Aorta (tissue), 5 donors: Measurements from ENCODE around the gene RASD2. TPM values are rescaled to one million over a fixed set of nuclear protein-coding genes. Genes with fewer than 3 reads are reported as not detected.
"Not testable (repeated sequence)": the region's sequence is repeated elsewhere in the genome, so short reads cannot be mapped to it uniquely, and the experiment has no call there.

Experiments
- ATAC-seq: fragments of 200-7000 bp; cut with Tn5 transposase; one replicate; pipeline ENCODE4 v1.9.1; 2022; ENCODE audit warnings: moderate library complexity; ENCODE audit not compliant: low FRiP score
- DNase-seq, 2 donors: peaks; one replicate each; pipeline ENCODE4 v3.0.0-alpha.2; 2020
- H3K27ac ChIP-seq, 2 donors: one replicate each; pipeline ENCODE4 v1.5.1; 2013; ENCODE audit warnings: low read length in 2 of 2, mild to moderate bottlenecking in 2 of 2, moderate library complexity in 2 of 2, control low read depth in 1 of 2, inconsistent platforms in 1 of 2, low read depth in 1 of 2
- H3K27me3 ChIP-seq, 2 donors: one replicate each; pipeline ENCODE4 v1.6.1; 2013; ENCODE audit warnings: control low read depth in 1 of 2, low read length in 1 of 2, mild to moderate bottlenecking in 1 of 2, moderate library complexity in 1 of 2; ENCODE audit not compliant: insufficient read depth in 2 of 2, control insufficient read depth in 1 of 2
- H3K36me3 ChIP-seq, 2 donors: one replicate each; pipeline ENCODE4 v1.6.1; 2013; ENCODE audit warnings: control low read depth in 1 of 2, low read length in 1 of 2, mild to moderate bottlenecking in 1 of 2; ENCODE audit not compliant: insufficient read depth in 2 of 2, control insufficient read depth in 1 of 2
- H3K4me1 ChIP-seq, 2 donors: one replicate each; pipeline ENCODE4 v1.6.1; 2013; ENCODE audit warnings: low read length in 2 of 2, control low read depth in 1 of 2, mild to moderate bottlenecking in 1 of 2, moderate library complexity in 1 of 2; ENCODE audit not compliant: insufficient read depth in 2 of 2, control insufficient read depth in 1 of 2
- H3K4me3 ChIP-seq, 2 donors: one replicate each; pipeline ENCODE4 v1.5.1; 2013; ENCODE audit warnings: low read length in 2 of 2, control low read depth in 1 of 2, mild to moderate bottlenecking in 1 of 2
- H3K9me3 ChIP-seq: one replicate; pipeline ENCODE4 v1.6.1; 2013; ENCODE audit warnings: mild to moderate bottlenecking, low read length; ENCODE audit not compliant: control insufficient read depth
- WGBS, 2 donors: extraction: QIAGEN DNeasy Blood & Tissue Kit; methylation state at CpG; one replicate each; pipeline ENCODE4 v1.1.7; 2013; 5-methylcytosine and 5-hydroxymethylcytosine counted together
- intact Hi-C, 2 donors: fragments of 100-400 bp; cut with DNase I; formaldehyde crosslinking; loops; one replicate each; pipeline versions ENCODE4 v1.14.2 to v1.15.0; 2022
- polyA plus RNA-seq, 2 donors: library from polyadenylated mRNA; stranded (reverse); fragments of 200-250 nt; gene quantifications; one replicate each; pipeline ENCODE4 v1.2.3, GENCODE V29; 2013
- total RNA-seq, 2 donors: library from RNA; stranded (reverse); fragmentation: NEBNext Ultra II Directional; extraction: Animal tissue kit (Norgen Biotek cat#: 25700); gene quantifications; one replicate each; pipeline ENCODE4 v1.2.1, GENCODE V29; 2021
- donor health status: healthy with polysubstance abuse.
- donor health status: Bipolar disorder and iron deficiency.
- donor health status: DM: no; HTN: no; CAD: no.
- donor health status: DM: no; HTN: no; CAD: no.
- donor health status: DM: yes; HTN: yes; CAD: no.

RASD2 gene
- total and polyA plus RNA-seq, 4 donors: 0.77 to 29.8 (median 7.8) TPM

GRCh38 chr22:35515952-35516351, 24.7 kb upstream of the RASD2 start:
- not testable (repeated sequence) for H3K27me3 ChIP-seq, DNase-seq, H3K27ac ChIP-seq, H3K4me3 ChIP-seq, H3K9me3 ChIP-seq, H3K4me1 ChIP-seq, ATAC-seq, H3K36me3 ChIP-seq
- 96% methylated on average over 4 of the region's 4 CpGs for WGBS, 2 donors
- intact Hi-C loops: loop anchor here in 1 of 2 donors (10.0 kb wide), 1 partner anchor 61 kb away; no protein-coding TSS in a partner anchor

GRCh38 chr22:35516723-35517122, 23.9 kb upstream of the RASD2 start:
- 78% methylated on average over 9 of the region's 9 CpGs for WGBS, 2 donors
- Histone ChIP-seq H3K4me1 (no peaks in the 10 kb centered on the region), H3K27me3 (no peaks in the 10 kb centered on the region), H3K4me3 (no peak overlapping the region), H3K27ac (no peak overlapping the region), H3K36me3 (no peaks in the 10 kb centered on the region), H3K9me3 (no peaks in the 10 kb centered on the region)
- ATAC-seq (no peak), DNase-seq (no peak)
- intact Hi-C loops: loop anchor here in 1 of 2 donors (10.0 kb wide), 1 partner anchor 62 kb away; no protein-coding TSS in a partner anchor

GRCh38 chr22:35517207-35517606, 23.4 kb upstream of the RASD2 start:
- DNase-seq (no peak), ATAC-seq (no peak)
- Histone ChIP-seq H3K27ac (no peak overlapping the region), H3K9me3 (no peaks in the 10 kb centered on the region), H3K36me3 (no peaks in the 10 kb centered on the region), H3K4me1 (no peaks in the 10 kb centered on the region), H3K4me3 (no peak overlapping the region), H3K27me3 (no peaks in the 10 kb centered on the region)
- 72 to 79% methylated on average over 6 of the region's 6 CpGs for WGBS, 2 donors
- intact Hi-C loops: loop anchor here in 1 of 2 donors (10.0 kb wide), 1 partner anchor 62 kb away; no protein-coding TSS in a partner anchor

- DNase-seq: no peak
- Histone ChIP-seq H3K4me3 (no peak overlapping the region), H3K4me1 (no peaks in the 10 kb centered on the region), H3K9me3 (no peaks in the 10 kb centered on the region), H3K27ac (no peak overlapping the region), H3K27me3 (no peaks in the 10 kb centered on the region), H3K36me3 (no peaks in the 10 kb centered on the region)
- intact Hi-C loops: loop anchor here in 1 of 2 donors (10.0 kb wide), 1 partner anchor 63 kb away; no protein-coding TSS in a partner anchor
- whole genome bisulfite sequencing, 2 donors: 67 to 74% methylated on average over 8 of the region's 8 CpGs
- ATAC-seq: no peak
Observed at GRCh38 chr22:35517769-35518530, 22.7 kb upstream of the RASD2 start.

- no peak for DNase-seq
- no peaks in the 10 kb centered on the region for H3K4me1 ChIP-seq
- intact Hi-C loops: loop anchor here in 1 of 2 donors (10.0 kb wide), 1 partner anchor 64 kb away; no protein-coding TSS in a partner anchor
- no peaks in the 10 kb centered on the region for H3K9me3 ChIP-seq
- no peak overlapping the region for H3K27ac ChIP-seq
- no peaks in the 10 kb centered on the region for H3K36me3 ChIP-seq
- no peak overlapping the region for H3K4me3 ChIP-seq
- WGBS, 2 donors: 79 to 86% methylated on average over 7 of the region's 7 CpGs
- no peaks in the 10 kb centered on the region for H3K27me3 ChIP-seq
- ATAC-seq: no peak
Observed at GRCh38 chr22:35518811-35519210, 21.8 kb upstream of the RASD2 start.

GRCh38 chr22:35519306-35520000, 21.2 kb upstream of the RASD2 start:
- Histone ChIP-seq H3K27ac (no peak overlapping the region), H3K27me3 (no peaks in the 10 kb centered on the region), H3K9me3 (no peaks in the 10 kb centered on the region), H3K4me3 (no peak overlapping the region), H3K4me1 (no peaks in the 10 kb centered on the region), H3K36me3 (no peaks in the 10 kb centered on the region)
- intact Hi-C loops: loop anchor here in 1 of 2 donors (10.0 kb wide), 1 partner anchor 65 kb away; no protein-coding TSS in a partner anchor
- 74 to 83% methylated on average over 9 of the region's 9 CpGs for WGBS, 2 donors
- ATAC-seq (no peak), DNase-seq (no peak)

GRCh38 chr22:35521358-35522224, 19.0 kb upstream of the RASD2 start:
- intact Hi-C loops: no loop called here
- Histone ChIP-seq H3K4me3 (no peak overlapping the region), H3K4me1 (no peaks in the 10 kb centered on the region), H3K27ac (no peak overlapping the region), H3K27me3 (no peaks in the 10 kb centered on the region), H3K9me3 (no peaks in the 10 kb centered on the region), H3K36me3 (no peaks in the 10 kb centered on the region)
- DNase-seq: no peak
- 78 to 79% methylated on average over 16 of the region's 16 CpGs for WGBS, 2 donors
- ATAC-seq: no peak
